ENCODE results near the gene PARD3B.

DNA sequence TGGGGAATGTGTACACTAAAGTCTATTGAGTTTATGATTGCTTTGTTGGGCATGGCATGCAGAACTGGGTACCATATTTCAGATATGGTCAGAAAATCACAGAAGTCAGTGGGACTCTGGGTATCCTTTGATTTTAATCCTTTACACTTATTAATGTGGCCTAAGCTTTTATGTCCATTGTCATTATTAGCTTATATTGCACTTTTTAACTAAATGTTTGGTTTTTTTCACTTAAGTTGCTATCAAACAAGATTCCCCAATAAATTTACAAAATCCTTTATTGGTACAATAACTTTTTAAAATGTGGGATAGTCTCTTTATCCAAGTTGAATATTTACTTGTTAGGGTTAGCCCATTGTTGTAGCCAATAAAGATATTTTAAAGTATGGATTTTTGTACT, 902.9 kb downstream of the PARD3B start:
- no peak for TF ChIP-seq SUZ12 (IDR thresholded peaks at IDR 0.05)
- no peak for TF ChIP-seq BHLHE40 (IDR thresholded peaks at IDR 0.05; ENCODE audit: borderline replicate concordance)
- TF ChIP-seq FOXK2 (IDR thresholded peaks at IDR 0.05): no peak
- no peak for TF ChIP-seq ARNT (IDR thresholded peaks at IDR 0.05)
- no peak for TF ChIP-seq LEF1 (IDR thresholded peaks at IDR 0.05; ENCODE audit: borderline replicate concordance)
